Uterus (tissue), 4 donors: ENCODE results near the gene KCNK13. TPM values are rescaled to one million over a fixed set of nuclear protein-coding genes. Genes with fewer than 3 reads are reported as not detected.

Source experiments
- DNase-seq, 2 donors: peaks; one replicate each; pipeline ENCODE4 v3.0.0-alpha.2; 2019 to 2020
- H3K27ac ChIP-seq, 2 donors: fragments of 200-600 bp; sonication (generic); 1 replicate in 1 of 2; 2 replicates in 1 of 2; pipeline ENCODE4 v1.5.1; 2016 to 2018
- H3K27me3 ChIP-seq, 2 donors: fragments of 200-600 bp; sonication (generic); one replicate each; pipeline ENCODE4 v1.5.1; 2018 to 2019; ENCODE audit warnings: control low read depth in 1 of 2
- H3K36me3 ChIP-seq, 2 donors: fragments of 200-600 bp; sonication (generic); one replicate each; pipeline ENCODE4 v1.5.1; 2019; ENCODE audit warnings: control low read depth in 1 of 2
- H3K4me1 ChIP-seq, 2 donors: fragments of 200-600 bp; sonication (generic); one replicate each; pipeline ENCODE4 v1.5.1; 2018 to 2019; ENCODE audit warnings: control low read depth in 1 of 2
- H3K4me3 ChIP-seq, 2 donors: fragments of 200-600 bp; sonication (generic); 1 replicate in 1 of 2; 2 replicates in 1 of 2; pipeline ENCODE4 v1.5.1; 2018 to 2019; ENCODE audit warnings: mild to moderate bottlenecking in 1 of 2
- H3K9me3 ChIP-seq, 2 donors: fragments of 200-600 bp; sonication (generic); one replicate each; pipeline ENCODE4 v1.5.1; 2019; ENCODE audit warnings: control low read depth in 1 of 2
- CTCF ChIP-seq, 4 experiments: fragments of 200-600 bp in 2 of 4; fragments of 450-650 bp in 2 of 4; sonication (generic) in 2 of 4; IDR thresholded peaks; one replicate each; pipeline ENCODE4 v1.5.1; 2016 to 2019; ENCODE audit warnings: antibody characterized with exemption in 4 of 4, mild to moderate bottlenecking in 2 of 4, moderate library complexity in 1 of 4
- POLR2A ChIP-seq, 2 donors: fragments of 450-650 bp; IDR thresholded peaks; one replicate each; pipeline ENCODE4 v1.6.1; 2016; ENCODE audit warnings: antibody characterized with exemption in 2 of 2, mild to moderate bottlenecking in 1 of 2, moderate library complexity in 1 of 2
- intact Hi-C: fragments of 100-400 bp; cut with DNase I; formaldehyde crosslinking; loops from one replicate; pipeline ENCODE4 v1.15.1; 2023; ENCODE audit warnings: low total_unique reads
- total RNA-seq, 4 donors: library from RNA; depleted of rRNA in 3 of 4; stranded (reverse); fragments of >200 nt in 3 of 4; gene quantifications; one replicate each; pipeline versions ENCODE4 v1.1.0 to v1.2.4, GENCODE V29; 2014 to 2023
- donor health status: DM: yes; HTN: yes; CAD: no.

Gene KCNK13
- total RNA-seq, 4 donors from 2014 or later = 0.14 TPM; not detected in 3

GRCh38 chr14:90040411-90040810 is 21.4 kb upstream of the KCNK13 start:
- intact Hi-C loops = no loop called here
- H3K36me3 ChIP-seq = no peaks in the 10 kb centered on the region
- TF ChIP-seq CTCF (IDR thresholded peaks at IDR 0.05) (no peak), POLR2A (IDR thresholded peaks at IDR 0.05) (no peak)

GRCh38 chr14:90042496-90043252 is 19.1 kb upstream of the KCNK13 start:
- no peak overlapping the region for H3K4me3 ChIP-seq
- no peak overlapping the region for H3K27ac ChIP-seq
- DNase-seq = no peak
- intact Hi-C loops = no loop called here
- no peaks in the 10 kb centered on the region for H3K36me3 ChIP-seq
- TF ChIP-seq CTCF (IDR thresholded peaks at IDR 0.05) (no peak), POLR2A (IDR thresholded peaks at IDR 0.05) (no peak)
- H3K4me1 ChIP-seq = no peaks in the 10 kb centered on the region
- H3K27me3 ChIP-seq = no peaks in the 10 kb centered on the region
- no peaks in the 10 kb centered on the region for H3K9me3 ChIP-seq

More at GRCh38 chr14:90040411-90040810, 21.4 kb upstream of the KCNK13 start:
- no peak for DNase-seq
- H3K9me3 ChIP-seq = no peaks in the 10 kb centered on the region
- no peak overlapping the region for H3K4me3 ChIP-seq
- no peak overlapping the region for H3K27ac ChIP-seq
- H3K27me3 ChIP-seq = no peaks in the 10 kb centered on the region
- no peaks in the 10 kb centered on the region for H3K4me1 ChIP-seq

- no peaks in the 10 kb centered on the region for H3K27me3 ChIP-seq
- H3K27ac ChIP-seq = no peak overlapping the region
- H3K36me3 ChIP-seq = no peaks in the 10 kb centered on the region
- H3K4me3 ChIP-seq = no peak overlapping the region
- H3K4me1 ChIP-seq = no peaks in the 10 kb centered on the region
- no peak for DNase-seq
- no peak for TF ChIP-seq CTCF (IDR thresholded peaks at IDR 0.05)
- no peak for TF ChIP-seq POLR2A (IDR thresholded peaks at IDR 0.05)
- no peaks in the 10 kb centered on the region for H3K9me3 ChIP-seq
- intact Hi-C loops = no loop called here
Measured at GRCh38 chr14:90045616-90046015, 16.2 kb upstream of the KCNK13 start.

GRCh38 chr14:90049390-90049789 is 12.4 kb upstream of the KCNK13 start:
- peaks cover 0 to 8% of the 10 kb centered on the region in 2 donors for H3K27me3 ChIP-seq
- TF ChIP-seq POLR2A (IDR thresholded peaks at IDR 0.05) (no peak), CTCF (IDR thresholded peaks at IDR 0.05) (no peak)

GRCh38 chr14:90050271-90050670 is 11.5 kb upstream of the KCNK13 start:
- no peak for TF ChIP-seq CTCF (IDR thresholded peaks at IDR 0.05)
- TF ChIP-seq POLR2A (IDR thresholded peaks at IDR 0.05) = no peak
- DNase-seq = no peak
- Histone ChIP-seq H3K9me3 (no peaks in the 10 kb centered on the region), H3K4me1 (no peaks in the 10 kb centered on the region), H3K27ac (no peak overlapping the region), H3K36me3 (no peaks in the 10 kb centered on the region), H3K27me3 (peaks cover 0 to 12% of the 10 kb centered on the region in 2 donors), H3K4me3 (no peak overlapping the region)
- intact Hi-C loops = no loop called here

More at GRCh38 chr14:90049390-90049789, 12.4 kb upstream of the KCNK13 start:
- Histone ChIP-seq H3K4me1 (no peaks in the 10 kb centered on the region), H3K36me3 (no peaks in the 10 kb centered on the region), H3K4me3 (no peak overlapping the region), H3K27ac (no peak overlapping the region), H3K9me3 (no peaks in the 10 kb centered on the region)
- DNase-seq = no peak
- intact Hi-C loops = no loop called here
